Endothelial cell of umbilical vein (primary cell): Measurements from ENCODE around the gene PPP1R3F. TPM values are rescaled to one million over a fixed set of nuclear protein-coding genes. Genes with fewer than 3 reads are reported as not detected.
"Not testable (repeated sequence)": the region's sequence is repeated elsewhere in the genome, so short reads cannot be mapped to it uniquely, and the experiment has no call there.

ENCODE experiments used
- BruUV-seq: library from RNA; stranded (reverse); fragments of 400-500 nt; replicated peaks from 2 replicates; lab custom pipeline; 2021; lab: Mats Ljungman, UMichigan
- CTCF ChIA-PET: fragments of 300-600, 350-600 bp; sonication (Branson Sonifier 250); formaldehyde crosslinking; loops from one replicate; lab custom pipeline; 2021; ENCODE audit warnings: antibody characterized with exemption, inconsistent platforms; lab: Charles Lee
- POLR2A ChIA-PET: fragments of 300-600, 350-600 bp; sonication (Branson Sonifier 250); formaldehyde crosslinking; loops from one replicate; lab custom pipeline; 2021; ENCODE audit warnings: antibody characterized with exemption, inconsistent platforms; lab: Charles Lee
- DNase-seq: peaks from one replicate; pipeline ENCODE4 v3.0.0-alpha.2; 2011; ENCODE audit warnings: low read depth, low spot score
- FAIRE-seq: peaks from 2 replicates; lab custom pipeline; 2011; peaks lifted over from hg19 to GRCh38; lab: Jason Lieb, UNC
- H2AFZ ChIP-seq: 2 replicates; pipeline ENCODE4 v1.6.0; 2012; ENCODE audit warnings: low read depth, low read length, control low read depth, inconsistent platforms
- H3K27ac ChIP-seq: 2 replicates; pipeline ENCODE4 v1.5.1; 2011; ENCODE audit warnings: low read depth, mild to moderate bottlenecking, control low read depth, low read length, moderate library complexity; ENCODE audit not compliant: insufficient read depth
- H3K27me3 ChIP-seq, 2 experiments: 2 replicates each; pipeline versions ENCODE4 v1.6.0 to v1.6.1; 2011; ENCODE audit warnings: low read length in 2 of 2, mixed read lengths in 1 of 2; ENCODE audit not compliant: control insufficient read depth in 2 of 2, insufficient read depth in 2 of 2
- H3K36me3 ChIP-seq, 2 experiments: 2 replicates in 1 of 2; 3 replicates in 1 of 2; pipeline ENCODE4 v1.5.1; 2011; ENCODE audit warnings: low read length in 2 of 2, mild to moderate bottlenecking in 1 of 2, moderate library complexity in 1 of 2; ENCODE audit not compliant: control insufficient read depth in 2 of 2, insufficient read depth in 2 of 2; ENCODE audit errors: extremely low read depth in 1 of 2
- H3K4me1 ChIP-seq: 3 replicates; pipeline ENCODE4 v1.5.1; 2011; ENCODE audit warnings: mild to moderate bottlenecking, low read length; ENCODE audit not compliant: control insufficient read depth, insufficient read depth; ENCODE audit errors: extremely low read depth
- H3K4me2 ChIP-seq: 2 replicates; pipeline ENCODE4 v1.6.1; 2011; ENCODE audit warnings: low read length, control low read depth, mixed read lengths; ENCODE audit not compliant: insufficient read depth
- H3K4me3 ChIP-seq, 3 experiments: fragments of 200-600 bp in 1 of 3; sonication (generic), shearing (Covaris generic) in 1 of 3; replicated peaks in 1 of 3; 2 replicates each; pipeline ENCODE4 v1.5.1; 2011 to 2016; ENCODE audit warnings: control low read depth in 3 of 3, low read length in 3 of 3, mild to moderate bottlenecking in 2 of 3, inconsistent platforms in 1 of 3, low read depth in 1 of 3, moderate library complexity in 1 of 3; ENCODE audit not compliant: insufficient read depth in 1 of 3
- H3K79me2 ChIP-seq: 2 replicates; pipeline ENCODE4 v1.6.0; 2012; ENCODE audit warnings: low read length, inconsistent platforms; ENCODE audit not compliant: control insufficient read depth, insufficient read depth
- H3K9ac ChIP-seq: replicated peaks from 2 replicates; pipeline ENCODE3; 2011; ENCODE audit warnings: low read length, control low read depth; ENCODE audit not compliant: insufficient read depth; ENCODE audit errors: extremely low read depth
- H3K9me1 ChIP-seq: replicated peaks from 3 replicates; pipeline ENCODE4 v1.6.0; 2011; ENCODE audit warnings: mild to moderate bottlenecking, low read length; ENCODE audit not compliant: control insufficient read depth, insufficient read depth; ENCODE audit errors: extremely low read depth
- H3K9me3 ChIP-seq: replicated peaks from 2 replicates; pipeline ENCODE4 v1.5.1; 2012; ENCODE audit warnings: low read length, inconsistent platforms; ENCODE audit not compliant: control insufficient read depth, insufficient read depth
- H4K20me1 ChIP-seq: replicated peaks from 2 replicates; pipeline ENCODE3; 2011; ENCODE audit warnings: mild to moderate bottlenecking, low read length; ENCODE audit not compliant: control insufficient read depth, insufficient read depth; ENCODE audit errors: extremely low read depth
- CTCF ChIP-seq, 2 donors: IDR thresholded peaks; 1 replicate in 1 of 2; 2 replicates in 1 of 2; pipeline ENCODE4 v1.5.1; 2011; ENCODE audit warnings: low read length in 2 of 2, mild to moderate bottlenecking in 2 of 2, moderate library complexity in 2 of 2, control low read depth in 1 of 2, inconsistent platforms in 1 of 2, low read depth in 1 of 2; ENCODE audit not compliant: insufficient read depth in 1 of 2; ENCODE audit errors: extremely low read depth in 1 of 2
- EZH2 ChIP-seq: IDR thresholded peaks from 2 replicates; pipeline ENCODE4 v1.6.1; 2012; ENCODE audit warnings: borderline replicate concordance, low read depth, mild to moderate bottlenecking, moderate library complexity, low read length, inconsistent platforms; ENCODE audit not compliant: severe bottlenecking
- FOS ChIP-seq: IDR thresholded peaks from 2 replicates; pipeline ENCODE4 v1.6.1; 2011; ENCODE audit warnings: mild to moderate bottlenecking, low read length, moderate library complexity, borderline replicate concordance; ENCODE audit not compliant: insufficient read depth
- GATA2 ChIP-seq: IDR thresholded peaks from 2 replicates; pipeline ENCODE4 v1.7.0; 2011; ENCODE audit warnings: low read depth, mild to moderate bottlenecking, moderate library complexity, mixed read lengths, low read length; ENCODE audit not compliant: insufficient read length, insufficient read depth
- JUN ChIP-seq: IDR thresholded peaks from 2 replicates; pipeline ENCODE4 v1.6.1; 2011; ENCODE audit warnings: borderline replicate concordance, low read depth; ENCODE audit not compliant: insufficient read length, insufficient read depth
- MYC ChIP-seq: IDR thresholded peaks from one replicate; pipeline ENCODE4 v1.6.1; 2011; ENCODE audit warnings: mild to moderate bottlenecking, low read depth, low read length
- POLR2AphosphoS5 ChIP-seq: IDR thresholded peaks from 2 replicates; pipeline ENCODE4 v1.6.1; 2012; ENCODE audit warnings: low read depth, mild to moderate bottlenecking, control low read depth, low read length, moderate library complexity; ENCODE audit not compliant: insufficient read depth
- dilution Hi-C: fragments of 300-500 bp; cut with MboI; formaldehyde crosslinking; loops from one replicate; pipeline ENCODE4 v1.15.0; 2019; ENCODE audit warnings: low sequenced_read_pairs; ENCODE audit not compliant: extremely low pct_ligation_motif_present
- intact Hi-C: fragments of 100-400 bp; cut with micrococcal nuclease; formaldehyde crosslinking; loops from one replicate; pipeline ENCODE4 v1.10.0; 2022
- polyA plus RNA-seq, 4 experiments: library from polyadenylated mRNA; depleted of rRNA in 3 of 4; stranded (reverse) in 3 of 4; unstranded in 1 of 4; fragments of >200 nt; gene quantifications; 2 replicates each; pipeline versions ENCODE4 v1.2.1 to v1.2.3, GENCODE V29; 2011 to 2012; ENCODE audit warnings: missing spikeins in 1 of 4
- total RNA-seq: library from RNA; stranded (reverse); gene quantifications from 2 replicates; pipeline ENCODE4 v1.2.3, GENCODE V29; 2021
- TF ChIP-seq, protein P1 (sequence below): IDR thresholded peaks from 2 replicates; pipeline ENCODE4 v1.6.1; 2011; ENCODE audit not compliant: insufficient read depth, insufficient read length

The PPP1R3F gene
- total and polyA plus RNA-seq, 2 donors (not counting 3 experiments of a cell fraction or from before 2014, with no cell fraction given): 1.5 to 2.5 TPM

DNA sequence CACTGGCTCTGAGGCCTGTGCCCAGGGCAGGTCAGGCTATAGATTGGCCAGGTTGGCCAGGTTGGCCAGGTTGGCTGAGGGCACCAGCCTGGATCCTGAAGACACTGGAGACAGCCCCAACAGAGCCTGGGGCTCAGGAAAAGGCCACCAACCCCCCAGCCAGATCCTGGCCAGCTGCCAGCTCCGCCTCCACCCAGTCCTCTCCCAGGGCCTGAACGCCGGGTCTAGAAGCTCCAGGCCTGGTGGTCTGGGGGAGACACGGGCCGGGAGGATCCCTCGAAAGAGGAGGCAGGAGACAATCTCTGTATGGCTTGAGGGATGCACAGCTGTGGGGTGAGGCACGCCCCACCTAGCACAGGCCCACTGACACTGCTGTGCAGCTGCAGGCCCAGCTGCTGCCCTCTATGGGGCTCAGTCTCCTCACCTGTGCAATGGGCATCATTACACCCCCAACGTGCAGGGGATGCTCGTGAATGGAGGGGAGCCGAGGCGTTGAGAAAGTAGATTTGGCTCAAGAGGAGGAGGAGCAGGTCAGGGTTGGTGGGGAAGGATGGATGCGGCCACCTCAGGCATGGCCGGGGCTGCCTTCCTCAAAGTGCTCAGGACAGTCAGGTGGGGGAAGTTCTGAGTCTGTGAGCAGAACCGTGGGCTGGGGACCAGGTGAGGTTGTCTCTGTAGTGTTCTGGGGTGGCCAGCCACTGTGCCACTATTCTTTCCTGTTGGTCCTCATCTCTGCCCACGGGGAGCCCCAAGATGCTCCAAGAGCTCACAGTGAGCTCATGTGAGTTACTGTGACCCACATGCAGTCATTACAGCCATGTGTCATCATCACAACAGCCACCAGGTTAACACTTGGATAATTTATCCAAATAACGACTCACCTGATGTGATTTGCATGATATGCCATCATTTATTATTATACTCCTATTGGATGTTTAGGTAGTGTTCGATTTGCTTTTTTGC, 23.1 kb downstream of the PPP1R3F start:
- H3K36me3 ChIP-seq: no peaks in the 10 kb centered on the region
- BruUV-seq: no TSS peak
- H3K4me3 ChIP-seq: no peak overlapping the region
- H4K20me1 ChIP-seq: no peaks in the 10 kb centered on the region
- H3K9ac ChIP-seq: no peak overlapping the region
- dilution Hi-C loops: no loop called here
- no peak overlapping the region for H3K4me2 ChIP-seq
- no peak overlapping the region for H3K27ac ChIP-seq
- no peak for TF ChIP-seq GATA2
- no peak for TF ChIP-seq MYC
- TF ChIP-seq EZH2: no peak
- TF ChIP-seq JUN: no peak
- TF ChIP-seq, protein P1, sequence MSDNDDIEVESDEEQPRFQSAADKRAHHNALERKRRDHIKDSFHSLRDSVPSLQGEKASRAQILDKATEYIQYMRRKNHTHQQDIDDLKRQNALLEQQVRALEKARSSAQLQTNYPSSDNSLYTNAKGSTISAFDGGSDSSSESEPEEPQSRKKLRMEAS: no peak
- no peak for TF ChIP-seq POLR2AphosphoS5
- no peak for TF ChIP-seq CTCF (IDR thresholded peaks at IDR 0.05; ENCODE audit: extremely low read depth in 1 of 2, insufficient read depth in 1 of 2, low read depth in 1 of 2, low read length in 2 of 2)
- TF ChIP-seq FOS: no peak
- POLR2A ChIA-PET: no interaction called here
- no peaks in the 10 kb centered on the region for H3K27me3 ChIP-seq
- H3K79me2 ChIP-seq: no peaks in the 10 kb centered on the region
- FAIRE-seq (no peak), DNase-seq (no peak)
- intact Hi-C loops: loop anchor here (1.0 to 5.0 kb wide), 2 partner anchors 462 to 545 kb away; no protein-coding TSS in a partner anchor
- no peak overlapping the region for H2AFZ ChIP-seq
- H3K9me3 ChIP-seq: no peaks in the 10 kb centered on the region
- H3K9me1 ChIP-seq: no peaks in the 10 kb centered on the region
- CTCF ChIA-PET: no interaction called here
- no peaks in the 10 kb centered on the region for H3K4me1 ChIP-seq

DNA sequence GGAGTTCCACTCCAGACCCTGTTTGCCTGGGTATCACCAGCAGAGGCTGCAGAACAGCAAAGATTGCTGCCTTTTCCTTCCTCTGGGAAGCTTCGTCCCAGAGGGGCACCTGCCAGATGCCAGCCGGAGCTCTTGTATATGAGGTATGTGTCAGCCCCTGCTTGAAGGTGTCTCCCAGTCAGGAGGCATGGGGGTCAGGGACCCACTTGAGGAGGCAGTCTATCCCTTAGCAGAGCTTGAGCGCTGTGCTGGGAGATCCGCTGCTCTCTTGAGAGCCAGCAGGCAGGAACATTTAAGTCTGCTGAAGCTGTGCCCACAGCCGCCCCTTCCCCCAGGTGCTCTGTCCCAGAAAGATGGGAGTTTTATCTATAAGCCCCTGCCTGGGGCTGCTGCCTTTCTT, 29.7 kb downstream of the PPP1R3F start:
- H4K20me1 ChIP-seq, H3K36me3 ChIP-seq, H2AFZ ChIP-seq, H3K4me1 ChIP-seq, H3K27ac ChIP-seq, H3K27me3 ChIP-seq, DNase-seq, FAIRE-seq, H3K79me2 ChIP-seq, POLR2A ChIA-PET, dilution Hi-C loops, CTCF ChIA-PET, H3K9ac ChIP-seq, intact Hi-C loops, BruUV-seq, H3K4me2 ChIP-seq, H3K9me3 ChIP-seq, H3K9me1 ChIP-seq, H3K4me3 ChIP-seq: not testable (repeated sequence)
